ENCODE measurements around the gene CAV1. TPM values are rescaled to one million over a fixed set of nuclear protein-coding genes. Genes with fewer than 3 reads are reported as not detected.

The CAV1 gene
- total and polyA plus RNA-seq, 2 experiments from 2014 or later, result 16.0 to 21.1 TPM

DNA sequence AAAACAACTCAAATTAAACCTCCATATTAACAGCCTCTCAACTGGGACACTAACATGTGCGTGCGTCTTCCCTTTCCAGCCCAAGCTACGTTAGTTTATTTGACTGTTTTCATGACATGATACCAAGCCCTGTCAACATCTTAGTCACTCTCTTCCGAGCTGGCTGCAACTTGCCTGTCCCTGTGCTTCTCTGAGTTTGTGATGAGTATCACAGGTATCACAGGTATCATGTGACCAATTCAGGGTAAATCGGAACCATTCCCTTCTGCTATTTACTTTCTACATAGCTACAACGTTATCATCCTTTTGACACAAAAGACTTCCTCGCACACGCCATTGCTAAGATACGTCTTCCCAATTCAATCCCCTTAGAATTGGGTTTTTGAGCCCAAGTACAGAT, 70.2 kb downstream of the CAV1 start (continued):
- TF ChIP-seq, protein P1, sequence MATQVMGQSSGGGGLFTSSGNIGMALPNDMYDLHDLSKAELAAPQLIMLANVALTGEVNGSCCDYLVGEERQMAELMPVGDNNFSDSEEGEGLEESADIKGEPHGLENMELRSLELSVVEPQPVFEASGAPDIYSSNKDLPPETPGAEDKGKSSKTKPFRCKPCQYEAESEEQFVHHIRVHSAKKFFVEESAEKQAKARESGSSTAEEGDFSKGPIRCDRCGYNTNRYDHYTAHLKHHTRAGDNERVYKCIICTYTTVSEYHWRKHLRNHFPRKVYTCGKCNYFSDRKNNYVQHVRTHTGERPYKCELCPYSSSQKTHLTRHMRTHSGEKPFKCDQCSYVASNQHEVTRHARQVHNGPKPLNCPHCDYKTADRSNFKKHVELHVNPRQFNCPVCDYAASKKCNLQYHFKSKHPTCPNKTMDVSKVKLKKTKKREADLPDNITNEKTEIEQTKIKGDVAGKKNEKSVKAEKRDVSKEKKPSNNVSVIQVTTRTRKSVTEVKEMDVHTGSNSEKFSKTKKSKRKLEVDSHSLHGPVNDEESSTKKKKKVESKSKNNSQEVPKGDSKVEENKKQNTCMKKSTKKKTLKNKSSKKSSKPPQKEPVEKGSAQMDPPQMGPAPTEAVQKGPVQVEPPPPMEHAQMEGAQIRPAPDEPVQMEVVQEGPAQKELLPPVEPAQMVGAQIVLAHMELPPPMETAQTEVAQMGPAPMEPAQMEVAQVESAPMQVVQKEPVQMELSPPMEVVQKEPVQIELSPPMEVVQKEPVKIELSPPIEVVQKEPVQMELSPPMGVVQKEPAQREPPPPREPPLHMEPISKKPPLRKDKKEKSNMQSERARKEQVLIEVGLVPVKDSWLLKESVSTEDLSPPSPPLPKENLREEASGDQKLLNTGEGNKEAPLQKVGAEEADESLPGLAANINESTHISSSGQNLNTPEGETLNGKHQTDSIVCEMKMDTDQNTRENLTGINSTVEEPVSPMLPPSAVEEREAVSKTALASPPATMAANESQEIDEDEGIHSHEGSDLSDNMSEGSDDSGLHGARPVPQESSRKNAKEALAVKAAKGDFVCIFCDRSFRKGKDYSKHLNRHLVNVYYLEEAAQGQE (IDR thresholded peaks at IDR 0.05; ENCODE audit: unreplicated experiment), result no peak

DNA sequence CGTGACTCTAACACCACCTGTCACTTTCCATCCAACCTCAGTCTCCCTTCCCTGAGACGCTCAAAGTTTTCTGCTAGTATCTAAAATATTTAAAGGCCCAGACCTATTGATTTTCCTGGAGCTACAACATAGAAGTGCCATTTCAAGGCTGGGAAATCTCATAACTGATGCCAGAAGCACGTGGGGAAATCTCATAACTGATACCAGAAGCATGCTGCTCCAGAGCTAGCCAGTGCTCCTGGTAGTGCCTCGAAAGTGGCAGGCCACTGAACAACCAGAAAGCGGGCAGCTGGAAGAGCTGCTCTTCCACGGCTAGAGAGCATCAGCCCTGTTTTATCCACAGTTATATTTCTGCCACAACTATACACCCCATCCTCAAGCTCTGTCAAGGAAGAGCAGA, 72.5 kb downstream of the CAV1 start:
- H3K4me1 ChIP-seq (ENCODE audit: insufficient read depth), result peaks cover 8% of the 10 kb centered on the region
- H3F3A ChIP-seq (replicated peaks; ENCODE audit: low read depth), result no peaks in the 10 kb centered on the region
- no peak overlapping the region for H3K4me3 Mint-ChIP-seq
- H4K20me1 ChIP-seq (replicated peaks; ENCODE audit: insufficient read depth), result no peaks in the 10 kb centered on the region
- no peaks in the 10 kb centered on the region for H3K36me3 ChIP-seq (ENCODE audit: insufficient read depth)
- no peak overlapping the region for H3K4me2 ChIP-seq
- H3K9me2 ChIP-seq (ENCODE audit: insufficient read depth), result 0 out of 2 replicates have a peak, but pooled peaks cover 3% of the 10 kb centered on the region
- H3K4me3 ChIP-seq, result no peak overlapping the region
- H3K79me2 ChIP-seq (replicated peaks; ENCODE audit: insufficient read depth), result no peaks in the 10 kb centered on the region
- DNase-seq (ENCODE audit: low spot score), result no peak
- H3K27ac Mint-ChIP-seq, result no peak overlapping the region
- H3K27me3 Mint-ChIP-seq (ENCODE audit: insufficient read depth, low read depth, poor library complexity), result peaks cover 1% of the 10 kb centered on the region
- H3K4me1 Mint-ChIP-seq, result peaks cover 13% of the 10 kb centered on the region
- no peak overlapping the region for H2AFZ ChIP-seq
- no peaks in the 10 kb centered on the region for H3K9me3 Mint-ChIP-seq
- no peaks in the 10 kb centered on the region for H3K27me3 ChIP-seq (ENCODE audit: insufficient read depth)
- no peaks in the 10 kb centered on the region for H3K36me3 Mint-ChIP-seq (ENCODE audit: low read depth)
- no peak overlapping the region for H3K27ac ChIP-seq (ENCODE audit: low read depth)
- ATAC-seq, result no peak
- TF ChIP-seq, protein P2, sequence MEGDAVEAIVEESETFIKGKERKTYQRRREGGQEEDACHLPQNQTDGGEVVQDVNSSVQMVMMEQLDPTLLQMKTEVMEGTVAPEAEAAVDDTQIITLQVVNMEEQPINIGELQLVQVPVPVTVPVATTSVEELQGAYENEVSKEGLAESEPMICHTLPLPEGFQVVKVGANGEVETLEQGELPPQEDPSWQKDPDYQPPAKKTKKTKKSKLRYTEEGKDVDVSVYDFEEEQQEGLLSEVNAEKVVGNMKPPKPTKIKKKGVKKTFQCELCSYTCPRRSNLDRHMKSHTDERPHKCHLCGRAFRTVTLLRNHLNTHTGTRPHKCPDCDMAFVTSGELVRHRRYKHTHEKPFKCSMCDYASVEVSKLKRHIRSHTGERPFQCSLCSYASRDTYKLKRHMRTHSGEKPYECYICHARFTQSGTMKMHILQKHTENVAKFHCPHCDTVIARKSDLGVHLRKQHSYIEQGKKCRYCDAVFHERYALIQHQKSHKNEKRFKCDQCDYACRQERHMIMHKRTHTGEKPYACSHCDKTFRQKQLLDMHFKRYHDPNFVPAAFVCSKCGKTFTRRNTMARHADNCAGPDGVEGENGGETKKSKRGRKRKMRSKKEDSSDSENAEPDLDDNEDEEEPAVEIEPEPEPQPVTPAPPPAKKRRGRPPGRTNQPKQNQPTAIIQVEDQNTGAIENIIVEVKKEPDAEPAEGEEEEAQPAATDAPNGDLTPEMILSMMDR (conservative IDR thresholded peaks at IDR 0.05; ENCODE audit: low read depth in 2 of 2), result no peak
- TF ChIP-seq ZNF114 (CRISPR knock-in tag; IDR thresholded peaks at IDR 0.05), result no peak
- TF ChIP-seq, protein P3, sequence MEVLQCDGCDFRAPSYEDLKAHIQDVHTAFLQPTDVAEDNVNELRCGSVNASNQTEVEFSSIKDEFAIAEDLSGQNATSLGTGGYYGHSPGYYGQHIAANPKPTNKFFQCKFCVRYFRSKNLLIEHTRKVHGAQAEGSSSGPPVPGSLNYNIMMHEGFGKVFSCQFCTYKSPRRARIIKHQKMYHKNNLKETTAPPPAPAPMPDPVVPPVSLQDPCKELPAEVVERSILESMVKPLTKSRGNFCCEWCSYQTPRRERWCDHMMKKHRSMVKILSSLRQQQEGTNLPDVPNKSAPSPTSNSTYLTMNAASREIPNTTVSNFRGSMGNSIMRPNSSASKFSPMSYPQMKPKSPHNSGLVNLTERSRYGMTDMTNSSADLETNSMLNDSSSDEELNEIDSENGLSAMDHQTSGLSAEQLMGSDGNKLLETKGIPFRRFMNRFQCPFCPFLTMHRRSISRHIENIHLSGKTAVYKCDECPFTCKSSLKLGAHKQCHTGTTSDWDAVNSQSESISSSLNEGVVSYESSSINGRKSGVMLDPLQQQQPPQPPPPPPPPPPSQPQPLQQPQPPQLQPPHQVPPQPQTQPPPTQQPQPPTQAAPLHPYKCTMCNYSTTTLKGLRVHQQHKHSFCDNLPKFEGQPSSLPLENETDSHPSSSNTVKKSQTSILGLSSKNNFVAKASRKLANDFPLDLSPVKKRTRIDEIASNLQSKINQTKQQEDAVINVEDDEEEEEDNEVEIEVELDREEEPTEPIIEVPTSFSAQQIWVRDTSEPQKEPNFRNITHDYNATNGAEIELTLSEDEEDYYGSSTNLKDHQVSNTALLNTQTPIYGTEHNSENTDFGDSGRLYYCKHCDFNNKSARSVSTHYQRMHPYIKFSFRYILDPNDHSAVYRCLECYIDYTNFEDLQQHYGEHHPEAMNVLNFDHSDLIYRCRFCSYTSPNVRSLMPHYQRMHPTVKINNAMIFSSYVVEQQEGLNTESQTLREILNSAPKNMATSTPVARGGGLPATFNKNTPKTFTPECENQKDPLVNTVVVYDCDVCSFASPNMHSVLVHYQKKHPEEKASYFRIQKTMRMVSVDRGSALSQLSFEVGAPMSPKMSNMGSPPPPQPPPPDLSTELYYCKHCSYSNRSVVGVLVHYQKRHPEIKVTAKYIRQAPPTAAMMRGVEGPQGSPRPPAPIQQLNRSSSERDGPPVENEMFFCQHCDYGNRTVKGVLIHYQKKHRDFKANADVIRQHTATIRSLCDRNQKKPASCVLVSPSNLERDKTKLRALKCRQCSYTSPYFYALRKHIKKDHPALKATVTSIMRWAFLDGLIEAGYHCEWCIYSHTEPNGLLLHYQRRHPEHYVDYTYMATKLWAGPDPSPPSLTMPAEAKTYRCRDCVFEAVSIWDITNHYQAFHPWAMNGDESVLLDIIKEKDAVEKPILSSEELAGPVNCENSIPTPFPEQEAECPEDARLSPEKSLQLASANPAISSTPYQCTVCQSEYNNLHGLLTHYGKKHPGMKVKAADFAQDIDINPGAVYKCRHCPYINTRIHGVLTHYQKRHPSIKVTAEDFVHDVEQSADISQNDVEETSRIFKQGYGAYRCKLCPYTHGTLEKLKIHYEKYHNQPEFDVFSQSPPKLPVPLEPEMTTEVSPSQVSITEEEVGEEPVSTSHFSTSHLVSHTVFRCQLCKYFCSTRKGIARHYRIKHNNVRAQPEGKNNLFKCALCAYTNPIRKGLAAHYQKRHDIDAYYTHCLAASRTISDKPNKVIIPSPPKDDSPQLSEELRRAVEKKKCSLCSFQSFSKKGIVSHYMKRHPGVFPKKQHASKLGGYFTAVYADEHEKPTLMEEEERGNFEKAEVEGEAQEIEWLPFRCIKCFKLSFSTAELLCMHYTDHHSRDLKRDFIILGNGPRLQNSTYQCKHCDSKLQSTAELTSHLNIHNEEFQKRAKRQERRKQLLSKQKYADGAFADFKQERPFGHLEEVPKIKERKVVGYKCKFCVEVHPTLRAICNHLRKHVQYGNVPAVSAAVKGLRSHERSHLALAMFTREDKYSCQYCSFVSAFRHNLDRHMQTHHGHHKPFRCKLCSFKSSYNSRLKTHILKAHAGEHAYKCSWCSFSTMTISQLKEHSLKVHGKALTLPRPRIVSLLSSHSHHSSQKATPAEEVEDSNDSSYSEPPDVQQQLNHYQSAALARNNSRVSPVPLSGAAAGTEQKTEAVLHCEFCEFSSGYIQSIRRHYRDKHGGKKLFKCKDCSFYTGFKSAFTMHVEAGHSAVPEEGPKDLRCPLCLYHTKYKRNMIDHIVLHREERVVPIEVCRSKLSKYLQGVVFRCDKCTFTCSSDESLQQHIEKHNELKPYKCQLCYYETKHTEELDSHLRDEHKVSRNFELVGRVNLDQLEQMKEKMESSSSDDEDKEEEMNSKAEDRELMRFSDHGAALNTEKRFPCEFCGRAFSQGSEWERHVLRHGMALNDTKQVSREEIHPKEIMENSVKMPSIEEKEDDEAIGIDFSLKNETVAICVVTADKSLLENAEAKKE (CRISPR knock-in tag; IDR thresholded peaks at IDR 0.05), result no peak
- TF ChIP-seq, protein P1 (IDR thresholded peaks at IDR 0.05; ENCODE audit: unreplicated experiment), result no peak
- TF ChIP-seq POLR2AphosphoS5 (IDR thresholded peaks at IDR 0.05; ENCODE audit: low read depth), result no peak
- TF ChIP-seq NANOG (IDR thresholded peaks at IDR 0.05; ENCODE audit: borderline replicate concordance), result no peak
- TF ChIP-seq CREB1 (CRISPR knock-in tag; IDR thresholded peaks at IDR 0.05; ENCODE audit: low read depth), result no peak
- TF ChIP-seq, protein P4, sequence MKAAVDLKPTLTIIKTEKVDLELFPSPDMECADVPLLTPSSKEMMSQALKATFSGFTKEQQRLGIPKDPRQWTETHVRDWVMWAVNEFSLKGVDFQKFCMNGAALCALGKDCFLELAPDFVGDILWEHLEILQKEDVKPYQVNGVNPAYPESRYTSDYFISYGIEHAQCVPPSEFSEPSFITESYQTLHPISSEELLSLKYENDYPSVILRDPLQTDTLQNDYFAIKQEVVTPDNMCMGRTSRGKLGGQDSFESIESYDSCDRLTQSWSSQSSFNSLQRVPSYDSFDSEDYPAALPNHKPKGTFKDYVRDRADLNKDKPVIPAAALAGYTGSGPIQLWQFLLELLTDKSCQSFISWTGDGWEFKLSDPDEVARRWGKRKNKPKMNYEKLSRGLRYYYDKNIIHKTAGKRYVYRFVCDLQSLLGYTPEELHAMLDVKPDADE (IDR thresholded peaks at IDR 0.05), result no peak
- TF ChIP-seq STAT1 (IDR thresholded peaks at IDR 0.05; ENCODE audit: unreplicated experiment), result no peak
